ENCODE measurements around the gene TNS4. TPM values are rescaled to one million over a fixed set of nuclear protein-coding genes. Genes with fewer than 3 reads are reported as not detected.

Gene TNS4
- total RNA-seq, 1 donor from 2014 or later = not detected

DNA sequence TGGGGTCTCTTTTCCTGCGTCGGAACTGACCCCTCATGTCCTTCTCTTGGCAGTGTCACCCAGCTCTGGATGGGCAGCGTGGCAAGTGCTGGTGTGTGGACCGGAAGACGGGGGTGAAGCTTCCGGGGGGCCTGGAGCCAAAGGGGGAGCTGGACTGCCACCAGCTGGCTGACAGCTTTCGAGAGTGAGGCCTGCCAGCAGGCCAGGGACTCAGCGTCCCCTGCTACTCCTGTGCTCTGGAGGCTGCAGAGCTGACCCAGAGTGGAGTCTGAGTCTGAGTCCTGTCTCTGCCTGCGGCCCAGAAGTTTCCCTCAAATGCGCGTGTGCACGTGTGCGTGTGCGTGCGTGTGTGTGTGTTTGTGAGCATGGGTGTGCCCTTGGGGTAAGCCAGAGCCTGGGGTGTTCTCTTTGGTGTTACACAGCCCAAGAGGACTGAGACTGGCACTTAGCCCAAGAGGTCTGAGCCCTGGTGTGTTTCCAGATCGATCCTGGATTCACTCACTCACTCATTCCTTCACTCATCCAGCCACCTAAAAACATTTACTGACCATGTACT lies 44.9 kb downstream of the TNS4 start:
- Mint-ChIP-seq H3K27ac (no peak overlapping the region), H3K9me3 (ENCODE audit: low read depth) (no peaks in the 10 kb centered on the region), H3K4me1 (ENCODE audit: low read depth) (peaks cover 2% of the 10 kb centered on the region), H3K36me3 (ENCODE audit: insufficient read depth) (peaks cover 3% of the 10 kb centered on the region), H3K27me3 (peaks cover 14% of the 10 kb centered on the region), H3K4me3 (ENCODE audit: low read depth) (no peak overlapping the region)
- TF ChIP-seq, protein P1, sequence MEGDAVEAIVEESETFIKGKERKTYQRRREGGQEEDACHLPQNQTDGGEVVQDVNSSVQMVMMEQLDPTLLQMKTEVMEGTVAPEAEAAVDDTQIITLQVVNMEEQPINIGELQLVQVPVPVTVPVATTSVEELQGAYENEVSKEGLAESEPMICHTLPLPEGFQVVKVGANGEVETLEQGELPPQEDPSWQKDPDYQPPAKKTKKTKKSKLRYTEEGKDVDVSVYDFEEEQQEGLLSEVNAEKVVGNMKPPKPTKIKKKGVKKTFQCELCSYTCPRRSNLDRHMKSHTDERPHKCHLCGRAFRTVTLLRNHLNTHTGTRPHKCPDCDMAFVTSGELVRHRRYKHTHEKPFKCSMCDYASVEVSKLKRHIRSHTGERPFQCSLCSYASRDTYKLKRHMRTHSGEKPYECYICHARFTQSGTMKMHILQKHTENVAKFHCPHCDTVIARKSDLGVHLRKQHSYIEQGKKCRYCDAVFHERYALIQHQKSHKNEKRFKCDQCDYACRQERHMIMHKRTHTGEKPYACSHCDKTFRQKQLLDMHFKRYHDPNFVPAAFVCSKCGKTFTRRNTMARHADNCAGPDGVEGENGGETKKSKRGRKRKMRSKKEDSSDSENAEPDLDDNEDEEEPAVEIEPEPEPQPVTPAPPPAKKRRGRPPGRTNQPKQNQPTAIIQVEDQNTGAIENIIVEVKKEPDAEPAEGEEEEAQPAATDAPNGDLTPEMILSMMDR (IDR thresholded peaks at IDR 0.05; ENCODE audit: unreplicated experiment) = no peak
- no peak for DNase-seq (ENCODE audit: low spot score, unreplicated experiment)

DNA sequence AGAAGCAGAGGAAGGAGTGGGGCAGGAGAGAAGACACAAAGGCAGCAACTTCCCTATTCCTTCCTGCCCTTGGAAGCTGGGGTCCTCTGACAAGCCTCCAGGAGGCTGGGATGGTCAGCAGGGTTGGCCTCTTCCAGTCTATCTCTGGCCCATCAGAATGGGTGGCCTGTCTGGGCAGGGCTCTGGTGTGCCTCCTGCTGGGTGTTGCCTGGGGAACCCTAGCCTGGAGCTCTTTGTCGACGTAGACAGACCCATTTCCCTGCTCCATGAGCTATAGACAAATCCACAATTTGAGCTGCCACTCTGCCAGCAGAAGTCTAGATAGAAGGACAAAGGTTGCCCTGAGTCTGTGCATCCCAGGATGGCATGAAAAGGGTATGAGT lies 46.8 kb downstream of the TNS4 start:
- H3K27ac Mint-ChIP-seq = no peak overlapping the region
- no peak overlapping the region for H3K4me3 Mint-ChIP-seq (ENCODE audit: low read depth)
- H3K9me3 Mint-ChIP-seq (ENCODE audit: low read depth) = no peaks in the 10 kb centered on the region
- no peak for DNase-seq (ENCODE audit: low spot score, unreplicated experiment)
- peaks cover 14% of the 10 kb centered on the region for H3K27me3 Mint-ChIP-seq
- TF ChIP-seq, protein P1 (IDR thresholded peaks at IDR 0.05; ENCODE audit: unreplicated experiment) = no peak
- peaks cover 3% of the 10 kb centered on the region for H3K36me3 Mint-ChIP-seq (ENCODE audit: insufficient read depth)
- peaks cover 2% of the 10 kb centered on the region for H3K4me1 Mint-ChIP-seq (ENCODE audit: low read depth)

DNA sequence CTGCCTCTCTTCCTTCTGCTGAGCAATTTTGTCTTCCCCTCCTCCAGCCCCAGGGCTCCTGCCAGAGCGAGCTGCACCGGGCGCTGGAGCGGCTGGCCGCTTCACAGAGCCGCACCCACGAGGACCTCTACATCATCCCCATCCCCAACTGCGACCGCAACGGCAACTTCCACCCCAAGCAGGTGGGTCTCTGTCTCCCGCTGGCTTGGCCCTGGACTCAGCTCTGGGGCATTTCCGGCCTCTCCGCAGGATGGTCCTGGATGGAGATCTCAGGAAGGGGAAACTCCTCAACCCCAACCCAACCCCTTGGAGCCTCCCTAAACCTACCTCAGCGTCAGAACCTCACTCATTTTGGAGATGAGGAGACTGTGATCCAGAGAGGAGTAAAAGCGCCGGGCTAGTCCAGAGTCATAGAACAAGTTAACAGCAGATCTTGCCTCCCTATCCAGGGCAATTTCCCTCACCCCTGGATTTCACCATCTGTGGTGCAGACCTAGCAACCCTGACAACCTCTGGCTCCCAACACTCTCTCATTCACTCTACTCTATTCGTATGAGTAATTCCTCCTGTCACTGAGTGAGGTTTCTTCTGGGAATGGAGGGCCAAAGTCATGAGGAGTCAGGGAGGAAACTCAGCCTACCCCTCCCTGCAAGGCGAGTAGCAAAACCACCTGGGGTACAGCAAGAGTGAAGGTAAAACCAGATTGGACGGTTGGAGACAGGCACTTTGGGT lies 47.4 kb downstream of the TNS4 start:
- H3K27ac Mint-ChIP-seq = no peak overlapping the region

DNA sequence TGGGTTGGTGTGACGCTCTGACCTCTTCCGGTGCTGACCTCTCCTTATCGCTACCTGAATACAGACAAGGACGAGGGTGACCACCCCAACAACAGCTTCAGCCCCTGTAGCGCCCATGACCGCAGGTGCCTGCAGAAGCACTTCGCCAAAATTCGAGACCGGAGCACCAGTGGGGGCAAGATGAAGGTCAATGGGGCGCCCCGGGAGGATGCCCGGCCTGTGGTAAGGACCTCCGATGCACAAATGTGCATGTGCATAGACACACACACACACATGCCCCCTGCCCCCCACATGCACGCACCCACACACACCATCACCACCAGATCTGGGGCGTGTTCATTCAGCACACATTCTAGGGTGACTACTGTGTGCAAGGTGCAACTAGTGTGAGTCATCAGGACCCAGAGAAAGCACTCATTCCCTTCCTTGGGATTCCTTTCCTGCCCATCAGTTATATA lies 48.5 kb downstream of the TNS4 start:
- Mint-ChIP-seq H3K4me3 (ENCODE audit: low read depth) (no peak overlapping the region), H3K27ac (no peak overlapping the region), H3K36me3 (ENCODE audit: insufficient read depth) (peaks cover 3% of the 10 kb centered on the region), H3K27me3 (peaks cover 9% of the 10 kb centered on the region), H3K4me1 (ENCODE audit: low read depth) (peaks cover 6% of the 10 kb centered on the region), H3K9me3 (ENCODE audit: low read depth) (no peaks in the 10 kb centered on the region)
- DNase-seq (ENCODE audit: low spot score, unreplicated experiment) = no peak
- TF ChIP-seq, protein P1 (IDR thresholded peaks at IDR 0.05; ENCODE audit: unreplicated experiment) = no peak

More for the DNA sequence above, 47.4 kb downstream of the TNS4 start:
- TF ChIP-seq, protein P1 (IDR thresholded peaks at IDR 0.05; ENCODE audit: unreplicated experiment) = no peak
- peaks cover 12% of the 10 kb centered on the region for H3K27me3 Mint-ChIP-seq
- H3K9me3 Mint-ChIP-seq (ENCODE audit: low read depth) = no peaks in the 10 kb centered on the region
- H3K4me3 Mint-ChIP-seq (ENCODE audit: low read depth) = no peak overlapping the region
- H3K4me1 Mint-ChIP-seq (ENCODE audit: low read depth) = peaks cover 2% of the 10 kb centered on the region
- H3K36me3 Mint-ChIP-seq (ENCODE audit: insufficient read depth) = peaks cover 3% of the 10 kb centered on the region
- no peak for DNase-seq (ENCODE audit: low spot score, unreplicated experiment)

DNA sequence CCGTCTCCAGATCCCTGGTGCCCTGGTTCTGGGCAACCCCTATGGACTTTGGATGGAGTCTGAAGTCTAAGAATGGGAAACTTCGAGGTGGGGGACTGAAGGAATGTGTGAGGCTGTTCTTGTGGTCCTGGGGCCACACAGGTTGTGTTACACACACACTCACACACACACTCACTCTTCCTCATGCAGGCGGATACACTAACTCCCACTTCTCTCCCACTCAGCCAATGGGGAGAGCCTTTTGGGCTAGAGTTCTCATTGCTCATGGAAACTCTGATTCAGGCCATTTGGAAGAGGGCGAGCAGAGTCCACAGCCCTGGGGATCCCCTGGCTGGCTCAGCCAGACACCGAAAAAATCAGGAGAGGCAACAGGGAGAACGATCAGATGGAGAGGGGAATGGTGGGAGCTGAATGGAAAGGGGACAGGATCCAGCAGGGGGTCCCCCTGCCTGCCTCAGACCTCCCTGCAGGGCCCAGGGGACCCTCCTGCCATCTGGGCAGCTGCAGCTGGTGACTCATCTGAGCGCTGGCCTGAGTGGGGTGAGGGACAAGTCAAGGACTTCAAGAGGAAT lies 49.1 kb downstream of the TNS4 start:
- Mint-ChIP-seq H3K27ac (no peak overlapping the region), H3K4me3 (ENCODE audit: low read depth) (no peak overlapping the region), H3K9me3 (ENCODE audit: low read depth) (no peaks in the 10 kb centered on the region)

More for the DNA sequence above, 49.1 kb downstream of the TNS4 start:
- DNase-seq (ENCODE audit: low spot score, unreplicated experiment) = no peak
- Mint-ChIP-seq H3K36me3 (ENCODE audit: insufficient read depth) (peaks cover 3% of the 10 kb centered on the region), H3K27me3 (peaks cover 6% of the 10 kb centered on the region), H3K4me1 (ENCODE audit: low read depth) (peaks cover 4% of the 10 kb centered on the region)
- TF ChIP-seq, protein P1 (IDR thresholded peaks at IDR 0.05; ENCODE audit: unreplicated experiment) = no peak

Data from progenitor cell of endocrine pancreas (in vitro differentiated cells).